K562 (cell line): Measurements from ENCODE around the gene CRYZ. TPM values are rescaled to one million over a fixed set of nuclear protein-coding genes. Genes with fewer than 3 reads are reported as not detected.

ENCODE experiments used
- ATAC-seq: fragments of 200-7000 bp; cut with Tn5 transposase; 3 replicates; pipeline ENCODE4 v1.9.1; 2020; ENCODE audit warnings: moderate library complexity
- BruUV-seq: library from RNA; stranded (reverse); fragments of 400-500 nt; replicated peaks from 2 replicates; lab custom pipeline; 2021; lab: Mats Ljungman, UMichigan
- CTCF ChIA-PET: fragments of 300-600 bp; formaldehyde crosslinking; extraction: SDS; loops from one replicate; lab custom pipeline; 2021; ENCODE audit warnings: low intra/inter-chr PET ratio; lab: Yijun Ruan, JAX
- POLR2A ChIA-PET: fragments of 300-600, 350-650 bp; sonication (Branson Sonifier 250); formaldehyde crosslinking; extraction: SDS; loops from one replicate; lab custom pipeline; 2021; ENCODE audit warnings: antibody characterized with exemption, inconsistent platforms; lab: Yijun Ruan, JAX
- DNase-seq, 4 experiments: peaks; one replicate each; pipeline versions ENCODE4 v3.0.0 to v3.0.0-alpha.2; 2011 to 2018; ENCODE audit warnings: low spot score in 3 of 4, mixed read lengths in 3 of 4; ENCODE audit errors: extremely low read depth in 1 of 4
- FAIRE-seq: peaks from 2 replicates; lab custom pipeline; 2011; peaks lifted over from hg19 to GRCh38; lab: Jason Lieb, UNC
- H2AFZ ChIP-seq: 2 replicates; pipeline ENCODE4 v1.6.0; 2011; ENCODE audit warnings: low read depth, low read length, control low read depth, inconsistent platforms
- H3K27ac ChIP-seq: fragments of 200-600 bp; 3 replicates; pipeline ENCODE4 v1.8.0; 2011; ENCODE audit warnings: low read depth, mild to moderate bottlenecking, control low read depth, inconsistent platforms, low read length, moderate library complexity, mixed read lengths; ENCODE audit errors: extremely low read depth
- H3K27me3 ChIP-seq, 2 experiments: fragments of 300-600 bp in 1 of 2; 2 replicates in 1 of 2; 3 replicates in 1 of 2; pipeline versions ENCODE4 v1.6.0 to v1.8.0; 2011; ENCODE audit warnings: inconsistent platforms in 2 of 2, low read length in 2 of 2, mild to moderate bottlenecking in 1 of 2, mixed read lengths in 1 of 2, moderate library complexity in 1 of 2; ENCODE audit not compliant: control insufficient read depth in 2 of 2, insufficient read depth in 2 of 2
- H3K36me3 ChIP-seq: fragments of 300-600 bp; 3 replicates; pipeline ENCODE4 v1.8.0; 2011; ENCODE audit warnings: mild to moderate bottlenecking, low read length, inconsistent platforms; ENCODE audit not compliant: control insufficient read depth, insufficient read depth
- H3K4me1 ChIP-seq, 2 experiments: fragments of 200-600 bp in 1 of 2; replicated peaks in 1 of 2; 2 replicates in 1 of 2; 3 replicates in 1 of 2; pipeline versions ENCODE4 v1.5.1 to v1.8.0; 2011; ENCODE audit warnings: inconsistent platforms in 2 of 2, low read length in 2 of 2, mild to moderate bottlenecking in 1 of 2, mixed read lengths in 1 of 2, moderate library complexity in 1 of 2; ENCODE audit not compliant: control insufficient read depth in 2 of 2, insufficient read depth in 2 of 2
- H3K4me2 ChIP-seq: 2 replicates; pipeline ENCODE4 v1.6.1; 2011; ENCODE audit warnings: low read length, control low read depth, inconsistent platforms, mixed read lengths; ENCODE audit not compliant: insufficient read depth
- H3K4me3 ChIP-seq: fragments of 200-600 bp; sonication (generic), shearing (Covaris generic); 2 replicates; pipeline ENCODE4 v1.5.1; 2016; ENCODE audit warnings: control low read depth, inconsistent platforms
- H3K79me2 ChIP-seq: fragments of 200-600 bp; 3 replicates; pipeline ENCODE4 v1.8.0; 2011; ENCODE audit warnings: low read length, inconsistent platforms; ENCODE audit not compliant: control insufficient read depth, insufficient read depth
- H3K9ac ChIP-seq, 2 experiments: 2 replicates each; pipeline versions ENCODE4 v1.6.0 to v1.6.1; 2011; ENCODE audit warnings: low read depth in 2 of 2, low read length in 2 of 2, control low read depth in 1 of 2, inconsistent platforms in 1 of 2, mild to moderate bottlenecking in 1 of 2, mixed read lengths in 1 of 2; ENCODE audit not compliant: insufficient read depth in 1 of 2
- H3K9me1 ChIP-seq: one replicate; pipeline ENCODE4 v1.6.0; 2011; ENCODE audit warnings: inconsistent platforms, mild to moderate bottlenecking, low read length, moderate library complexity; ENCODE audit not compliant: control insufficient read depth, insufficient read depth
- H3K9me3 ChIP-seq: replicated peaks from 2 replicates; pipeline ENCODE4 v1.5.1; 2011; ENCODE audit warnings: low read depth, low read length, inconsistent platforms; ENCODE audit not compliant: control insufficient read depth, insufficient read depth
- H4K20me1 ChIP-seq: replicated peaks from 2 replicates; pipeline ENCODE4 v1.6.1; 2011; ENCODE audit warnings: low read length, inconsistent platforms, mixed read lengths; ENCODE audit not compliant: control insufficient read depth, insufficient read depth
- ADNP ChIP-seq: fragments of 200-800 bp; sonication (Bioruptor generic); IDR thresholded peaks from 2 replicates; pipeline ENCODE4 v1.6.1; 2016; ENCODE audit warnings: missing genetic modification characterization, missing compliant biosample characterization
- HDAC6 ChIP-seq: IDR thresholded peaks from 2 replicates; pipeline ENCODE4 v1.6.1; 2012; ENCODE audit warnings: low read depth, mild to moderate bottlenecking, control low read depth, inconsistent platforms, low read length, moderate library complexity
- MEF2D ChIP-seq: conservative IDR thresholded peaks from 2 replicates; pipeline ENCODE4 v1.6.1; 2016; ENCODE audit warnings: low read depth, missing genetic modification characterization, missing compliant biosample characterization
- NR2C1 ChIP-seq, 2 experiments: fragments of 450-650 bp; IDR thresholded peaks; 2 replicates each; pipeline ENCODE4 v1.6.1; 2017; ENCODE audit warnings: mild to moderate bottlenecking in 2 of 2, antibody characterized with exemption in 1 of 2, inconsistent platforms in 1 of 2, missing compliant biosample characterization in 1 of 2, missing genetic modification characterization in 1 of 2
- PHF8 ChIP-seq: fragments of 200-600 bp; sonication (generic); IDR thresholded peaks from 2 replicates; pipeline ENCODE4 v1.6.1; 2012; ENCODE audit warnings: mixed run types, mild to moderate bottlenecking, inconsistent platforms, low read length, moderate library complexity, borderline replicate concordance
- PRMT5 ChIP-seq: sonication (generic); formaldehyde crosslinking; IDR thresholded peaks from 2 replicates; pipeline ENCODE4 v1.5.0; 2020; ENCODE audit warnings: missing genetic modification reagents
- PYGO2 ChIP-seq: fragments of 450-650 bp; IDR thresholded peaks from 2 replicates; pipeline ENCODE4 v1.6.1; 2016; ENCODE audit warnings: mild to moderate bottlenecking, missing genetic modification characterization, moderate library complexity, missing compliant biosample characterization
- YBX1 ChIP-seq: fragments of 450-650 bp; IDR thresholded peaks from 2 replicates; pipeline ENCODE4 v1.7.1; 2016; ENCODE audit warnings: mild to moderate bottlenecking
- ZFPM2 ChIP-seq: fragments of 250-450 bp; sonication (Bioruptor Pico); IDR thresholded peaks from 2 replicates; pipeline ENCODE4 v1.5.1; 2022; ENCODE audit warnings: mild to moderate bottlenecking
- ZNF197 ChIP-seq: fragments of 200-800 bp; sonication (Bioruptor generic); IDR thresholded peaks from 2 replicates; pipeline ENCODE4 v1.6.1; 2016; ENCODE audit warnings: low read depth, missing genetic modification characterization, missing compliant biosample characterization
- ZNF79 ChIP-seq: fragments of 250-450 bp; sonication (Bioruptor Pico); IDR thresholded peaks from 2 replicates; pipeline ENCODE4 v1.4.0; 2020; ENCODE audit warnings: low read depth, mild to moderate bottlenecking, moderate library complexity
- in situ Hi-C: fragments of 300-500 bp; cut with MboI; formaldehyde crosslinking; loops from 4 replicates; pipeline ENCODE4 v1.15.0; 2018; ENCODE audit warnings: inconsistent platforms, mixed read lengths
- intact Hi-C: fragments of 100-400 bp; cut with micrococcal nuclease; formaldehyde crosslinking; loops from 2 replicates; pipeline ENCODE4 v1.14.2; 2022
- polyA plus RNA-seq, 8 experiments: library from polyadenylated mRNA; depleted of rRNA in 4 of 8; stranded (reverse) in 5 of 8; unstranded in 3 of 8; fragments of >200 nt; fragmentation: Nextera tagmentation in 2 of 8; fragmentation: Illumina TruSeq in 1 of 8; extraction: Ambion mirVana in 2 of 8; extraction: Trizol in 1 of 8; gene quantifications; 2 replicates each; pipeline versions ENCODE4 v1.2.1 to v1.2.3, GENCODE V29; 2011 to 2014; ENCODE audit warnings: inconsistent platforms in 1 of 8, missing spikeins in 1 of 8
- total RNA-seq, 7 experiments: library from RNA; depleted of rRNA in 6 of 7; stranded (reverse); fragments of >200 nt in 6 of 7; fragmentation: Illumina TruSeq in 2 of 7; extraction: Trizol in 2 of 7; gene quantifications; 2 replicates each; pipeline versions ENCODE4 v1.2.1 to v1.2.3, GENCODE V29; 2011 to 2021; ENCODE audit warnings: low replicate concordance in 1 of 7
- TF ChIP-seq, protein P1 (sequence below), 2 experiments: fragments of 250-450 bp in 1 of 2; fragments of 450-650 bp in 1 of 2; sonication (Bioruptor Pico) in 1 of 2; IDR thresholded peaks; 2 replicates each; pipeline versions ENCODE4 v1.6.1 to v1.8.0; 2016 to 2021; ENCODE audit warnings: mild to moderate bottlenecking in 2 of 2, moderate library complexity in 2 of 2, missing compliant biosample characterization in 1 of 2, missing genetic modification characterization in 1 of 2

The CRYZ gene
- total and polyA plus RNA-seq, 9 of the 15 experiments (the other 6 are each of a cell fraction or from before 2014, with no cell fraction given), result 51.7 to 179 (median 81.4) TPM

DNA sequence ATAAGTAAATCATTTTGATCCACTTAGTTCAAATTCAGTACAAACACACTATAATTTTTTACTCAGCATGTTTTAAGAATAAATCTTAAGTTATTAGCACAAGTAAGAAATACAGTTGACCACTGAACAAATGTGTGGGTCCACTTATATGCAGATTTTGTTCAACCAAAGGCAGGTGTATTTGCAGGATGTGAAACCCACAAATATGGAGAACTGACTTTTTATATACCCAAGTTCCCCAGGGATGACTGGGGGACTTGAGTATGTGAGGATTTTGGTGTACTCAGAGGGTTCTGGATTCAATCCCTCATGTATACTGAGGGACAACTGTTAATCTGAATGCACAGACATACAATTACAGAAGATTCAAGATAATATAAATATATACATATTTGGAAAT lies 33.5 kb downstream of the CRYZ start:
- BruUV-seq, result no TSS peak
- ChIA-PET POLR2A (interaction anchor here (0.9 kb wide), 1 partner anchor 10 kb away, joined by 5 read pairs; no protein-coding TSS in a partner anchor), CTCF (no interaction called here)
- H3K9me1 ChIP-seq, result no peaks in the 10 kb centered on the region
- in situ Hi-C loops (no loop called here), intact Hi-C loops (no loop called here)
- no peaks in the 10 kb centered on the region for H3K79me2 ChIP-seq
- ATAC-seq, result no peak
- no peaks in the 10 kb centered on the region for H3K4me1 ChIP-seq
- H3K9ac ChIP-seq, result no peak overlapping the region
- no peaks in the 10 kb centered on the region for H3K9me3 ChIP-seq
- no peak overlapping the region for H3K27ac ChIP-seq
- no peak overlapping the region for H3K4me3 ChIP-seq
- no peaks in the 10 kb centered on the region for H3K27me3 ChIP-seq
- no peak for TF ChIP-seq ZFPM2 (CRISPR knock-in tag)
- no peak for TF ChIP-seq ZNF197 (CRISPR knock-in tag)
- TF ChIP-seq ZNF79 (CRISPR knock-in tag), result no peak
- TF ChIP-seq NR2C1 (IDR thresholded peaks at IDR 0.05), result no peak
- TF ChIP-seq NR2C1 (tag; IDR thresholded peaks at IDR 0.05), result no peak
- no peak for TF ChIP-seq PYGO2 (tag)
- no peak for TF ChIP-seq YBX1
- TF ChIP-seq ADNP (tag), result no peak
- TF ChIP-seq, protein P1, sequence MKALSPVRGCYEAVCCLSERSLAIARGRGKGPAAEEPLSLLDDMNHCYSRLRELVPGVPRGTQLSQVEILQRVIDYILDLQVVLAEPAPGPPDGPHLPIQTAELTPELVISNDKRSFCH (CRISPR knock-in tag; IDR thresholded peaks at IDR 0.05), result no peak
- TF ChIP-seq, protein P1 (tag; IDR thresholded peaks at IDR 0.05), result no peak
- TF ChIP-seq PHF8, result no peak
- no peak for TF ChIP-seq HDAC6
- no peak for TF ChIP-seq MEF2D (tag)
- TF ChIP-seq PRMT5, result no peak
- no peak for FAIRE-seq
- DNase-seq, result no peak
- no peak overlapping the region for H3K4me2 ChIP-seq
- no peaks in the 10 kb centered on the region for H4K20me1 ChIP-seq
- peaks cover 18% of the 10 kb centered on the region; the same call in 1 of the 3 replicates for H3K36me3 ChIP-seq
- no peak overlapping the region for H2AFZ ChIP-seq
